HG03354 (cell line): Measurements from ENCODE around the gene LTC4S.

Source experiments
- ATAC-seq: cut with Tn5 transposase; IDR thresholded peaks from one replicate; pipeline ENCODE4 v1.9.1; 2021; ENCODE audit warnings: mild to moderate bottlenecking; ENCODE audit not compliant: unreplicated experiment, poor library complexity, severe bottlenecking

Gene LTC4S

DNA sequence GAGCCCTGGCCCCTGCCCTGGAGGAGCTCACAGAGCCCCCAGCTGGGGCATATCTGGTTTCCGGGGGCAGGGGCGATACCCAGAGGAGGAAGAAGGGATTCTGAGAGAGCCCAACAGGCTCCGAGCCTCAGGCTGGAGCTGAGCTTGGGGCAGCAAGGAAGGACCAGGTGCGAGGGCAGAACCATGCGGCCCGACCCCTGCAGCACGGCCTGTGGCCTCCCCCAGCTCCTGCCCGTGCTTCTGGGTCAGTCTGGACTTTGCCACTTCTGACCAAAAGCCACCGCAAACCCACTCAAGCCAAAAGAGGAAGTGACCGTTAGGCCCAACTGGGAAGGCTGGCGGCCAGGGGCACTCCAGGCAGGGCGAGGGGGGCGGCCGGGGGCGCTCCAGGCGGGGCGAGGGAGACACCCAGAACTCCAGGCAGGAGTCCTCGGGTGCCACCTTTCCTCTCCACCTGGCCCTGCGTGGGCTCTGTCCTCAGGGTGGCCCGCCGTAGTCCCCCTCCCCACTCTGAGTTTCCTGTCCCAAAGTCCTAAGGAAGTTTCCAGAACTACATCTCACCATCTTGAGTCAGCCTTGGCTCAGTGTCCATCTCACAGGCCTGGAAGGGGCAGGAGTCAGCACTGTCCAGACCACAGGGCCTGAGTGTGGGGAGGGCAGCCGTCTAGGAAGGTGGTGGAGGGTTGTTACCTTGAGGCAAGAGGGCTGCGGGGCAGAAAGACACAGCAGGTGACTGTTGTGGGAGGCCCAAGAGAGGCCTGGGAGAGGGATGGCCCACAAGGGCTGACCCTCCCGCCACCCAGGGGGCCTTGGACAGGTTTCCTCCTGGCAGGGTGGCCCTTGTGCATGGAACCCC is 946 bp upstream of the LTC4S start:
- ATAC-seq: no peak

GRCh38 chr5:179794171-179794570 is 385 bp downstream of the LTC4S start:
- no peak for ATAC-seq

- ATAC-seq: no peak
These were observed 789 bp downstream of the LTC4S start for GRCh38 chr5:179794575-179794974.

DNA sequence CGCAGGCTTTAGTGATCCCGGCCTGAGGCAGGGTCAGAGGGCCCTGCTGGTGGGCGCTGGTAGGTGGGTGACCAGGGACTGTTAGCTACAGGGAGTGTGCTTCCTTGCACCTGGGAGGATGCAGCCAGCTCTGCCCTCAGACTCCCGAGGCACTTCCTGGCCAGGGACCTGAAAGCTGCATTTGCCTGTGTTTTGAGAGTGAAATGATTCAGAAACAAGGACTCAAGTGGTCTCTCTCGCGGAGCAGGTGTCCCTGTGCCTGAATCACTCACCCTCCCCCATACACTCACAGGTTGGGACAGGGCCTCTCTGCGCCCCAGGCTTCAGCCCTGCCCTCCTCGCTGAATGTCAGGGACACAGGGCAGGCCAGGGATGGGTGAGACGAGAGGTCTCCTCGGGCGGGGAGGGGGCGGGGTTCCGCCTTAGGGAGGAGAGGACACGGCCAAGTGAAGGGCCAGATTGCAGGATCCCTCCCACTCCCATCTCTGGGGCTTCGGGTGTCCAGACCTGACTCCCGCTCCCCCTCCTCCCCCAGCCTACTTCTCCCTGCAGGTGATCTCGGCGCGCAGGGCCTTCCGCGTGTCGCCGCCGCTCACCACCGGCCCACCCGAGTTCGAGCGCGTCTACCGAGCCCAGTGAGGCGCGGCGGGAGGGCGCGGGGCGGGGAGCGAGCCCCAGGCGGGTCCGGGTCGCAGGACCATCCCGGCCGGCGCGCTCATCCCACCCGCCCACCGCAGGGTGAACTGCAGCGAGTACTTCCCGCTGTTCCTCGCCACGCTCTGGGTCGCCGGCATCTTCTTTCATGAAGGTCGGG is 1.5 kb downstream of the LTC4S start:
- peak; percentile 1 for ATAC-seq

- ATAC-seq: peak; percentile 78
These were observed 2.4 kb downstream of the LTC4S start for GRCh38 chr5:179795863-179796833.

DNA sequence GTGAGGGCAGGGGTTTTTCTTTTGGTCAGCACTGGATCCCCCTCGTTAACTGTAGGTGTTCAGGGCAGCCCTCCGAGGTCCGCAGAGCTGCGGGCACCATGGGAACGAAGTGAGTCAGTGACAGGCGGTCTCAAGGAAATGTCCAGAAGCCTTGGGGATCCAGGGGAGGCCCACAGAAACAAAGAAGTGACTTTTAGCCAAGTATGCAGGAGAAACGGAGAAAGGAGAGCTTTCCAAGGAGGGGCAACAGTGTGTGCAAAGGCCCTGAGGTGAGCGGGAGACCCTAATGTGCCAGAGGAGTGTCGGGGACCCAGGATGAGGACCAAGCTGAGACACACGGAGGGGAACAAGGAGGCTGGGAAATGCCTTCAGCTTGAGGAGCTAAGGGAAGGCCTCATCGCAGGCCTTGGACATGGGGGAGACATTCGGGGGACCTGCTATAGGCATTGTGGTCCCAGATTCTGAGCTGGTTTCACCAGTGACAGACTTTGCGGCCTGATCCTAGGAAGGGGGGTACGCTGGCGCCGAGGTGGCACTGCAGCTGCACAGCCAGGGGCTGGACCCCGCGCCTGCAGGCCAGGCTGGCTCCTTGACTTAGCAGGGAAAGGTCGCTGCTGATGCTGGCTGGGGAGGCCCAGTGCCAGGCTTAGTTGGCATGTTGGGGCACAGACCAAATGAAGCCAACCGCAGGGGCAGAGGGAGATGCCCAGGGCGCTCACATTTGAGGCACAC is 3.3 kb downstream of the LTC4S start:
- no peak for ATAC-seq

- no peak for ATAC-seq
These were observed 4.0 kb downstream of the LTC4S start for GRCh38 chr5:179797741-179798140.

DNA sequence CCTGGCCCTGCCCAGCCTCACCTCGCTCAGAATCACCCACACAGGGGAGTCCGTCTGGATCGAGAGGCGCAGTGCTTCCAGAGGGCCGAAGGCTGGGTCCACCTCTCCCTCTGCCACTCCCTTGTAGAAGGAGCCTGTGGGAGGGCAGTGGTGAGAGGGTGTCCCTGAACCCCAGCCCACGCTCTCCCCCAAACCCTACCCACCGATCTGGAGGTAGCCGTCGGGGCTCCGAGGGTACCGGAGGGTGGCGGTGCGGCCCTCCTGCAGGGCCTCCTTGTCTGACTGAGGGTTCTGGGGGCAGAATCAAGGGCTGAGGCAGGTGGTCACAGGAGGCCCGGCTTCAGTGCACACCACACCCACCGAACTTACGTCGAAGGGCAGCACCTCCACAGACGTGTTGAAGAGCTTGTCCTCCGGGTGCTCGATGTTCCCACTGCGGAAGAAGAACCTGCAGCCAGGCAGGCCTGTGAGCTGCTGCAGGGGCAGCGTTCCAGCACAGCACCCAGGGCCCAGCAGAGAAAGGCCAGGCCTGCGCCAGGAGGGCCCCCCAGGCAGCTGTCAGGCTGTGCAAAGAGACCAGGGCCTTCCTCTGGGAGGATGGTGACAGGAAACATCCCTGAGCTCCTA is 4.5 kb downstream of the LTC4S start:
- ATAC-seq: no peak

DNA sequence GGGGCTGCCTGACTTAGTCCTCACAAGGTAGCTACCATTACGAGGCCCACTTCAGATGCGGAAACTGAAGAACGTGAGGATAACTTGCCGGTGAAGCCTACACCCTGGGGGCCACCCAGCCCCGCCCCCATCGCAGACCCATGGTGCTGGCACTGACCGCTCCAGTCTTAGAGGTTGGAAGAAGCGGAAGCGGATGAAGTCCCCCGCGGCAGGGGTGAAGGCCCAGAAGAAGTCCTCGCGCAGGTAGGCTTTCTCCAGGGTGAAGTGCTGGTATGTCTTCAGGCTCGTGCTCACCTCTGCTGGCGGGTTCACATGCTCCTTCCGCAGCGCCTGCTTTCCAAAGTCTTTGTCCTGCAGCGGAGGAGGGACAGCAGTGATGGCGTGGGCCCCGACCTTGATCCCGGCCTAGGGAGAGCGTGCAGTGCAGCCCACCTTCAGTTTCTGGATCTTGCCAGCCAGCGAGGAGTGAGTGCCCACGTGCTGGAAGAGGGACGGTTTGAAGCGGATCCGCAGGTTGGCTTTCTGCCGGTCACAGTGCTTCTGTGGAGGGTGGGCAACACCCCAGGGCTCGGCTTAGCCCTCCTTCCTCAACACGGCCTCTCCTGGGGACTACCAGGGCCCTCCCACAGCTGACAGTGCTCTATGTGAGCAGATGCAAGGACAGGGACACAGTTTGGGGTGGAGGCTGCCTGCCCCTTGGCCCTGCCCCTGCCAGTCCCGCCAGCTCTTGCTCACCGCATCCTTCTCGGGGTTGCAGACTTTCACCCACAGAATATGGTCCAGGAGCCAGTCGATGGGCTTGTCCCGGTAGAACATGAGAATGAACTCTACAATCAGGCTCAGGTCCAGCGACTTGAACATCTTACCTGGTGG is 5.2 kb downstream of the LTC4S start:
- ATAC-seq: no peak

- no peak for ATAC-seq
These were observed 5.8 kb downstream of the LTC4S start for GRCh38 chr5:179799644-179799973.

- ATAC-seq: no peak
These were observed 6.4 kb downstream of the LTC4S start for GRCh38 chr5:179800071-179800695.

GRCh38 chr5:179800696-179801201 is 7.0 kb downstream of the LTC4S start:
- no peak for ATAC-seq

DNA sequence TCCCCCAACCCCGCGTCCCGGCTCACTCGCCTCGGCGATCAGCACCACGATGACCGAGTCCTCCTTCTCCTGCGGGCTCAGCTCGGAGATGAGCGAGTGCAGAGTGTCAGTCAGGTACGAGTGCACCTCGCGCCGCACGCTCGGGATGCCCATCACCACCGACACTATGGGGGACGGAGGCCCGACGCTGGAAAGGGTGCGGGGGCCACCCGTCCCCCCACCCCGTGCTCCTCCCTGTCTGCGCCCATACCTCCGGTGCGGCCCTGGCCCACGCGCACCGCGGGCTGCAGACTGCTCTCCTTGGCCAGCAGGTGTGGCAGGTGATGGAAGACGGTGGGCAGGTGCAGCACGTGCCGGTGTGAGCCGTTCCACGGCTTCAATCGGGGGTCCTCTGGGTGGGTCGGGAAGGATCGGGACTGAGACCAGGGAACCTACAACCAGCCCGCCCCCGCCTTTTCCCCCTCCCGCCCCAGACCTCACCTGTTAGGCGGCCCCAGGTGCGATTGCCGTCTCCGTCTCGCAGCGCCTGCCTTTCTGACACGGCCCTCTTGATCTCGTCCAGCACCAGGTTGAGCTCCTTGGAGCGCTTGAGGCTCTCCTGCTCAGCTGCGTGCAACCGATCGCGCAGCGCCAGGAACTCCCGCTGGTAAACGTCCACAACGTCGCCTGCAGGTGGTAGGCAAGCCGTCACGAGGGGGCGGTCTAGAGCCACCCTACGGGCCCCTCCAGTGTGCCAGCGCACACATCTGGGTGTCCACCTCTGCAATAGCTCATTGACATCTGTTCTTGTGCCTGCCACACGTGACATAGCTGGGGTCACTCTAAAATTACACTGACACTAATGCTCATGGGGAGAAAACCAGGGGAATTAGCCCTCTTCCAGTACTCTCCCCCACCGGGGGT is 7.8 kb downstream of the LTC4S start:
- ATAC-seq: peak; percentile 40

- no peak for ATAC-seq
These were observed 8.6 kb downstream of the LTC4S start for GRCh38 chr5:179802207-179802883.

DNA sequence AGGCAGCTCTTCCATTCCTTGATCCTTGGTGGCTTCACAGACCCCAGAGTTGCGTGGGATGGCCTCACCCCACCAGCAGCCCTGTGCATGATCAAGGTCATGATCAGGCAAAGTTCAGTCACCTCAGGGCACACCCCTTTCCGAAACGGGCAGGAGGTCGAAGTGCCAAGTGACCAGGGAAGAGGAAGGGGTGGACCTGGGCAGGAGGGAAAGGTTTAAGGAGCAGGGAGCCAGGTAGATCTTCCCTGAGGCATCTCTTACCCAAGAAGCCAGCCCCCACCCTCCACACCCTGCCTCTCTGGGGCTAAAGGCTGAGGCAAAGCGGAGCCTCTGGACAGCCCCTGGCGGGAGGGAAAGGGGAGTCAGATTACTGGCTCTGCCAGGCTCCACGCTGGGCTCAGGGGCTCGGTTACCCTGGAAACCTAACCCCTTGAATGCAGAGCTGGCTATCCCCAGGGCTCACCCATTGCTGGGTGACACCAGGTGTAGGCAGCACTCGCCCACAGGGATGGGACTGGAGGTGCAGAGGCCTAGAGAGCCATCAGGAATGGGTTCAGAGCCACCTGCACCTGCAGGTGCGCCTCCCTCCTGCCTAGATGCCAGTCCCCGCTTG is 9.3 kb downstream of the LTC4S start:
- no peak for ATAC-seq
